ENCODE measurements around the gene IMPG1.
A peak's percentile ranks its signal among the peaks of the same experiment; 100 is the strongest.
"Not testable (repeated sequence)": the region's sequence is repeated elsewhere in the genome, so short reads cannot be mapped to it uniquely, and the experiment has no call there.

Gene IMPG1

GRCh38 chr6:75934643-75935472, 137.6 kb downstream of the IMPG1 start:
- DNase-seq (peak; percentile 13 to 32), ATAC-seq (peak; percentile 62)

GRCh38 chr6:75933387-75933975, 139.0 kb downstream of the IMPG1 start:
- Mint-ChIP-seq H3K9me3 (no peaks in the 10 kb centered on the region), H3K27me3 (peaks cover 41% of the 10 kb centered on the region), H3K4me1 (peaks cover 10% of the 10 kb centered on the region), H3K27ac (no peak overlapping the region), H3K4me3 (no peak overlapping the region)
- ATAC-seq, result no peak
- no peak for DNase-seq

More at GRCh38 chr6:75934643-75935472, 137.6 kb downstream of the IMPG1 start:
- no peaks in the 10 kb centered on the region for H3K9me3 Mint-ChIP-seq
- peaks cover 10% of the 10 kb centered on the region for H3K4me1 Mint-ChIP-seq
- H3K27me3 Mint-ChIP-seq, result peaks cover 41% of the 10 kb centered on the region
- H3K27ac Mint-ChIP-seq, result peak overlapping the region; percentile 62 to 64
- H3K4me3 Mint-ChIP-seq, result peak overlapping the region; percentile 48 to 59

GRCh38 chr6:75932067-75932466, 140.4 kb downstream of the IMPG1 start:
- H3K4me1 Mint-ChIP-seq, result peaks cover 10% of the 10 kb centered on the region
- H3K4me3 Mint-ChIP-seq, result no peak overlapping the region
- no peaks in the 10 kb centered on the region for H3K9me3 Mint-ChIP-seq
- ATAC-seq (no peak), DNase-seq (peak in 1 of 2 donors; percentile 10)
- H3K27ac Mint-ChIP-seq, result no peak overlapping the region
- peaks cover 44% of the 10 kb centered on the region for H3K27me3 Mint-ChIP-seq

GRCh38 chr6:75931011-75931680, 141.3 kb downstream of the IMPG1 start:
- no peaks in the 10 kb centered on the region for H3K9me3 Mint-ChIP-seq
- H3K27ac Mint-ChIP-seq, result no peak overlapping the region
- peaks cover 35% of the 10 kb centered on the region for H3K27me3 Mint-ChIP-seq
- H3K4me3 Mint-ChIP-seq, result no peak overlapping the region
- ATAC-seq (no peak), DNase-seq (no peak)
- H3K4me1 Mint-ChIP-seq, result peaks cover 10% of the 10 kb centered on the region

GRCh38 chr6:75926293-75927168, 145.9 kb downstream of the IMPG1 start:
- no peak for DNase-seq
- H3K4me1 Mint-ChIP-seq, result no peaks in the 10 kb centered on the region
- no peaks in the 10 kb centered on the region for H3K9me3 Mint-ChIP-seq
- H3K4me3 Mint-ChIP-seq, result no peak overlapping the region
- no peak for ATAC-seq
- H3K27ac Mint-ChIP-seq, result no peak overlapping the region
- H3K27me3 Mint-ChIP-seq, result peaks cover 5% of the 10 kb centered on the region

GRCh38 chr6:75922226-75922625, 150.2 kb downstream of the IMPG1 start:
- no peaks in the 10 kb centered on the region for H3K4me1 Mint-ChIP-seq
- H3K4me3 Mint-ChIP-seq, result no peak overlapping the region
- H3K9me3 Mint-ChIP-seq, result no peaks in the 10 kb centered on the region
- ATAC-seq, result no peak
- no peak overlapping the region for H3K27ac Mint-ChIP-seq
- no peaks in the 10 kb centered on the region for H3K27me3 Mint-ChIP-seq
- no peak for DNase-seq

- no peaks in the 10 kb centered on the region for H3K9me3 Mint-ChIP-seq
- H3K27ac Mint-ChIP-seq, result no peak overlapping the region
- H3K4me1 Mint-ChIP-seq, result no peaks in the 10 kb centered on the region
- no peak for ATAC-seq
- DNase-seq, result no peak
- no peak overlapping the region for H3K4me3 Mint-ChIP-seq
- peaks cover 7% of the 10 kb centered on the region for H3K27me3 Mint-ChIP-seq
Observed at GRCh38 chr6:75913040-75913439, 159.4 kb downstream of the IMPG1 start.

GRCh38 chr6:75907444-75907843, 165.0 kb downstream of the IMPG1 start:
- no peak for DNase-seq
- Mint-ChIP-seq H3K9me3 (no peaks in the 10 kb centered on the region), H3K27me3 (no peaks in the 10 kb centered on the region), H3K27ac (no peak overlapping the region), H3K4me3 (no peak overlapping the region), H3K4me1 (no peaks in the 10 kb centered on the region)
- ATAC-seq, result no peak

- Mint-ChIP-seq H3K4me1 (no peaks in the 10 kb centered on the region), H3K27me3 (no peaks in the 10 kb centered on the region), H3K9me3 (no peaks in the 10 kb centered on the region), H3K27ac (no peak overlapping the region), H3K4me3 (no peak overlapping the region)
- ATAC-seq, result no peak
- no peak for DNase-seq
Observed at GRCh38 chr6:75906871-75907270, 165.6 kb downstream of the IMPG1 start.

GRCh38 chr6:75905129-75905528, 167.3 kb downstream of the IMPG1 start:
- H3K4me3 Mint-ChIP-seq, H3K27ac Mint-ChIP-seq, H3K9me3 Mint-ChIP-seq, H3K27me3 Mint-ChIP-seq, DNase-seq, ATAC-seq, H3K4me1 Mint-ChIP-seq: not testable (repeated sequence)

GRCh38 chr6:75900216-75900615, 172.2 kb downstream of the IMPG1 start:
- not testable (repeated sequence) for H3K4me1 Mint-ChIP-seq, H3K27me3 Mint-ChIP-seq, H3K27ac Mint-ChIP-seq, ATAC-seq, DNase-seq, H3K9me3 Mint-ChIP-seq, H3K4me3 Mint-ChIP-seq

GRCh38 chr6:75896526-75896925, 175.9 kb downstream of the IMPG1 start:
- Mint-ChIP-seq H3K27me3 (no peaks in the 10 kb centered on the region), H3K4me1 (no peaks in the 10 kb centered on the region), H3K4me3 (no peak overlapping the region), H3K9me3 (no peaks in the 10 kb centered on the region), H3K27ac (no peak overlapping the region)
- ATAC-seq, result no peak
- DNase-seq, result no peak

GRCh38 chr6:75893776-75894152, 178.7 kb downstream of the IMPG1 start:
- Mint-ChIP-seq H3K27me3 (no peaks in the 10 kb centered on the region), H3K9me3 (no peaks in the 10 kb centered on the region), H3K4me1 (no peaks in the 10 kb centered on the region), H3K27ac (no peak overlapping the region), H3K4me3 (no peak overlapping the region)
- DNase-seq, result no peak
- ATAC-seq, result no peak

GRCh38 chr6:75893058-75893775, 179.2 kb downstream of the IMPG1 start:
- Mint-ChIP-seq H3K27ac (no peak overlapping the region), H3K27me3 (no peaks in the 10 kb centered on the region), H3K4me3 (no peak overlapping the region), H3K4me1 (no peaks in the 10 kb centered on the region), H3K9me3 (no peaks in the 10 kb centered on the region)
- no peak for DNase-seq
- no peak for ATAC-seq

- Mint-ChIP-seq H3K27ac (no peak overlapping the region), H3K9me3 (no peaks in the 10 kb centered on the region), H3K4me3 (no peak overlapping the region), H3K4me1 (no peaks in the 10 kb centered on the region), H3K27me3 (no peaks in the 10 kb centered on the region)
- ATAC-seq (no peak), DNase-seq (no peak)
Observed at GRCh38 chr6:75892384-75892783, 180.1 kb downstream of the IMPG1 start.
